ENCODE data around the gene RERE.

DNA sequence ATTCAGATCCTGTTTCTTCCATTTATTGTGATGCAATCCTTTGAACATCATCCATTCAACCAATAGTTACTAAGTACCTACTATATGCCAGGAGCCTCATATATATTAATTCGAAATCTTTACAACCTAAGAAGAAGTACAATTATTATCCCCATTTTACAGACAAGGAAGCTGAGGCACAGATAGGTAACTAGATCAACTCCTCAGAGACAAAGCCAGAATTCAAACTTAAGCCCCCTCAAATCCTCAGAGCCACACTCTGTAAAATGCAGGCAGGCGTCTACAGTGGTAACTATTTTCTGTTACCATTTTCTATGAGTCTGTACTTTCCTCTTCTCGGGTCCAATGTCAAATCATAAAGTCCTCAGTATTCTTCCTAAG lies 391.7 kb downstream of the RERE start:
- TF ChIP-seq POLR2A (IDR thresholded peaks at IDR 0.05; ENCODE audit: low read depth, low read length) (no peak), TAF1 (IDR thresholded peaks at IDR 0.05; ENCODE audit: borderline replicate concordance, low read depth, low read length) (no peak), POLR2AphosphoS5 (IDR thresholded peaks at IDR 0.05; ENCODE audit: low read depth, low read length) (no peak)
